Activated CD4-positive, alpha-beta T cell treated with anti-CD3 and anti-CD28 coated beads for 4 hours (primary cell): ENCODE data around the gene MYO18B.
"Not testable (repeated sequence)": the region's sequence is repeated elsewhere in the genome, so short reads cannot be mapped to it uniquely, and the experiment has no call there.

Experiments used
- DNase-seq, 2 donors: peaks; one replicate each; pipeline ENCODE4 v3.0.0-alpha.2; 2020

The MYO18B gene, protein sequence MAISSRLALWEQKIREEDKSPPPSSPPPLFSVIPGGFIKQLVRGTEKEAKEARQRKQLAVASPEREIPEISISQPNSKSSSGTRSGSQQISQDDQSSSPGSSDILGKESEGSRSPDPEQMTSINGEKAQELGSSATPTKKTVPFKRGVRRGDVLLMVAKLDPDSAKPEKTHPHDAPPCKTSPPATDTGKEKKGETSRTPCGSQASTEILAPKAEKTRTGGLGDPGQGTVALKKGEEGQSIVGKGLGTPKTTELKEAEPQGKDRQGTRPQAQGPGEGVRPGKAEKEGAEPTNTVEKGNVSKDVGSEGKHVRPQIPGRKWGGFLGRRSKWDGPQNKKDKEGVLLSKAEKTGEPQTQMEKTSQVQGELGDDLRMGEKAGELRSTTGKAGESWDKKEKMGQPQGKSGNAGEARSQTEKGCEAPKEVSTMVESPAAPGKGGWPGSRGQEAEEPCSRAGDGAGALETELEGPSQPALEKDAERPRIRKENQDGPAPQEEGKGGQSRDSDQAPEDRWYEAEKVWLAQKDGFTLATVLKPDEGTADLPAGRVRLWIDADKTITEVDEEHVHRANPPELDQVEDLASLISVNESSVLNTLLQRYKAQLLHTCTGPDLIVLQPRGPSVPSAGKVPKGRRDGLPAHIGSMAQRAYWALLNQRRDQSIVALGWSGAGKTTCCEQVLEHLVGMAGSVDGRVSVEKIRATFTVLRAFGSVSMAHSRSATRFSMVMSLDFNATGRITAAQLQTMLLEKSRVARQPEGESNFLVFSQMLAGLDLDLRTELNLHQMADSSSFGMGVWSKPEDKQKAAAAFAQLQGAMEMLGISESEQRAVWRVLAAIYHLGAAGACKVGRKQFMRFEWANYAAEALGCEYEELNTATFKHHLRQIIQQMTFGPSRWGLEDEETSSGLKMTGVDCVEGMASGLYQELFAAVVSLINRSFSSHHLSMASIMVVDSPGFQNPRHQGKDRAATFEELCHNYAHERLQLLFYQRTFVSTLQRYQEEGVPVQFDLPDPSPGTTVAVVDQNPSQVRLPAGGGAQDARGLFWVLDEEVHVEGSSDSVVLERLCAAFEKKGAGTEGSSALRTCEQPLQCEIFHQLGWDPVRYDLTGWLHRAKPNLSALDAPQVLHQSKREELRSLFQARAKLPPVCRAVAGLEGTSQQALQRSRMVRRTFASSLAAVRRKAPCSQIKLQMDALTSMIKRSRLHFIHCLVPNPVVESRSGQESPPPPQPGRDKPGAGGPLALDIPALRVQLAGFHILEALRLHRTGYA (N-terminal part only)

DNA sequence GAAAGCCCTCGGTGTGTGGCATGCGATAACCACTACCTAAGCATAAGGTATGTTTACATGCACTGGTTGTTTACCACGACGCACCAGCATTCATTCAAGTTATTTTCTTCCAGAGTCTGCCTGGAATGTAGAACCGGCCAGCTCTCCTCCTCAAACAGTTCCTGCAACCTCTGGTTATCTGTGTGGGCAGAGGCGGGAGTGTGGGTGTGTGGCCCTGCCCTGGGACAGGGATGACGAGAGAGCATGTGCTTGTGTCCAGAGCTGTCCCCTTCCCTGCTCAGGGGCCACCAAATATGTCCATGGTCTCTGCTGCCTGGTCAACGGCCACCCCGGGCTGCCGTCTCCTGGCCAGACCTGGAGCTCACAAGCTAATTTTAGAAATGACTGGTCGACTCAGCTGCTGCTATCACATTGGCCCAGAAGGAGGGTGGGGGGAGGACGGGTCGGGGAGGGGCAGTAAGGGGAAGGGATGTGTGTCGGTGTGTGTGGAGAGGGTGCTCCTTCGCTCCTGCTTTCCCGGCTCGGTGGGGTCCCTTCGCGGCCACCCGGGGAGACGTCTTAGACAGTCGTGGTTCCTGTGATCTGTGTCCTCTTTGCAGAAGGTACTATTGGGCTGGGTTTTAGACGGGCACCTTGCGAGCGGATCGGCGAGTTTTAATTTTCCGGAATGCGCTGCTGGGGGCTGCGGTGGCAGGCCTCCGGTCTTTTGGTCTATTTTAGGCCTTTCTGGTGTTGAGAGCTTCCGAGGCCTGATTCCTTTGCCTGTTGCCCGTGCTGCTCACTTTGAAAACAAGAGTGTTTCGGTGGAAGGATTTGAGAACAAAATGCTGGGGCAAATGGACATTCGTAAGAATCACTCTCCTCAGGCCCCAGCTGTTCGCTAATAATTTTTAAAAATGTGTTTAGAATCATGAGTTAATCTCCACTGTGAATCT, at the start of gene MYO18B:
MYO18B (plus strand) TSS at position 497 of the 935 bp plus-strand sequence. CDS start 18,905 bp downstream, outside the sequence.
- DNase-seq: no peak

GRCh38 chr22:25692397-25693267, 49.4 kb upstream of the MYO18B start:
- DNase-seq: no peak

DNA sequence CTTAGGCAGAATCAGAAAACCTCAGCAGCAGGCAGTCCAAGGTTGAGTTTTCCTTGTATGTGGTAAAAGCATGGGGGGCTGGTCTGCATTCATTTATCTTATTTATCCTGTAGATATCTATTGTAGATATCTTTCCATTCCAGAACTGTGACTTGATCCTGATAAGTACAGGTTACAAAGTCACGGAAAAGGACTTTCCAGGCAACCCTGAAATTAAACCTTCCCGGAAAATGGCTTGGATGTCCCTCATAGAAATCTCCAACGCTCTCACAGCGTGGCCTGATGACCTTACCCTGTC, 48.8 kb upstream of the MYO18B start:
- DNase-seq: no peak

- DNase-seq: no peak
Measured at GRCh38 chr22:25694196-25694907, 47.6 kb upstream of the MYO18B start.

GRCh38 chr22:25695146-25695545, 46.8 kb upstream of the MYO18B start:
- no peak for DNase-seq

DNA sequence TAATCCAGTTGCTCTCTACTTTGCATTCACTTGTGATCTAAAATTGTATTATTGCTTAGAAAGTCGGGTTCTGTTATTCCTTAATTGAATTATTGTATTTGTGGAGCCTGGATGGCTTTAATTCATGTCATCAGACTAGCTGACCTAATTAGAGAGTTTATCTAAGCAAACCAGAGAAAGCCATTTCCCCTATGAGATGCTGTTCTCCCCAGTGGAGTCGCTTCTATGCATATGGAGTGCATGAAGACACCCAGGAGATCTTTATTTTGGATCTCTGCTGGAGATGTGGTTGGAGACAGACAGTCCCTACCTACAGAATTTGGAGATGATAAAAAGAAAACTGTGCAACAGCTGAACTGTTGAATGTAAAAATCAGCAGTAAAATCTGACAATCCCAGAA, 45.2 kb upstream of the MYO18B start:
- DNase-seq: no peak

GRCh38 chr22:25697181-25697664, 44.8 kb upstream of the MYO18B start:
- DNase-seq: no peak

DNA sequence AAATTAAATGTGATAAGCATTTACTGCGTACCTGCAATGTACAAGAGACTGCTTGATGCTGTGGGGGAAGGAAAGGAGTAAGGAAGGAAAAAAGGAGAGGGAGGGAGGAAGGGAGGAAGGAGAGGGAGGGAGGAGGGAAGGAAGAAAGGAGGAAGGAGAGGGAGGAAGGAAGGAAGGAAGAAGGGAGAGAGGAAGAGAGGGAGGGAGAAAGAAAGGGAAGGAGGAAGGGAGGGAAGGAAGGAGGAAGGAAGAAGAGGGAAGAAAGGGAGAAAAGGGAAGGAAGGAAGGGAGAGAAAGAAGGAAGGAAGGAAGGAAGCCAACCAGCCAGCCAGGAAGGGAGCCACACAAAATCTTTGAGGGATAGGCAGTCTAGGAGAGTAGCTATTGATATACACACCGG, 44.0 kb upstream of the MYO18B start:
- no peak for DNase-seq

DNA sequence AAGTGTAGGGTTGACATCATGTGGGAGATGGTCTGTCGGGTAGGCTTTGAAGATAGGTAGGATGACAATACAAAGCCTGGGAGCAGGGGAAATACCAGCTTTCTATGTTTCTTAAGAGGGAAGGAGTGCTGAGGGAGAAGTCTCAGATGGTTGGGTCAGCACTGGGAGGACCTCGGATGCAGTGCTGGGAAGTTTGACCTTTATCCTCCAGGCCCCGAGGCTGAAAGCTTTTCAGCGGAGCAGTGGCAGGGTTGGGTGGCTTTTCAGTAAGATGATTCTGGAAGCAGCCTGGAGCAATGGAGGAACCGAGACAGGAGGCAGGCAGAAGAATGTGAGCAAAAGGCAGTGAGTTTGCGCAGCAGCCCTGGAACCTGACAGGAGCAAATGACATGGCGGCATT, 43.5 kb upstream of the MYO18B start:
- DNase-seq: no peak

GRCh38 chr22:25698978-25699377, 43.0 kb upstream of the MYO18B start:
- no peak for DNase-seq

DNA sequence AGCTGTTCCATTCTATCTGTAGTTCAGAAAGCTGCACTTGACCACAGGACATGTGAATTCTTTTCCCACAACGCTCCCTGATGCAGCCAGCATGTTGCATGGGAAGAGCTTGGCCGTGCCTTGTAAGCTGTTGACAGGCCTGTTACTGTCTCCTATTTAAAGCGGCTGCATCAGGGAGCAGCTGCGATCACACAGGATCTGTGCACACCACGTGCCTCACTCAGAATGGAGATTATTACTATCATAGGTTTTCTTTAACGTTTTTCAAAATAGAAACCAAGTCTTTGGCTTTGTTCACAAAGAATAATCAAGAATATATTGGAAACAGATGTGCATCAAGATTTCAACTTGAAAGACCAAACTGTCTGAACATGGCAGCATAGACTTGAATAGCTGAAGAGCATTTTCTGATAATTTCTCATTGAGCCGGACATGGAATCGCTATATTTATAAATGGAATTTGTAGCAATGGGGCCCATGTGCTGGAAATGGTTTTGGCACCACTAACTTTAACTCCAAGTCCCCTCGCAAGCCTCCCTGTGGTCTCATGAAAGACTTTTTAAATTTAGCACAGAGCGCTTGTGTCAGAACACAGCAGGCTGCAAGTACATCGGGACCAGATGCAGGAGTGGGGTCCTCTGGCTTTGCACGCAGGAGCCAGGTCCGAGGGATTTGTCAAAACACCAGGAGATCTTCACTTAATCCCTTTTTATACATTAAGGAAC, 40.8 kb upstream of the MYO18B start:
- no peak for DNase-seq

- DNase-seq: no peak
Measured at GRCh38 chr22:25702040-25702439, 39.9 kb upstream of the MYO18B start.

DNA sequence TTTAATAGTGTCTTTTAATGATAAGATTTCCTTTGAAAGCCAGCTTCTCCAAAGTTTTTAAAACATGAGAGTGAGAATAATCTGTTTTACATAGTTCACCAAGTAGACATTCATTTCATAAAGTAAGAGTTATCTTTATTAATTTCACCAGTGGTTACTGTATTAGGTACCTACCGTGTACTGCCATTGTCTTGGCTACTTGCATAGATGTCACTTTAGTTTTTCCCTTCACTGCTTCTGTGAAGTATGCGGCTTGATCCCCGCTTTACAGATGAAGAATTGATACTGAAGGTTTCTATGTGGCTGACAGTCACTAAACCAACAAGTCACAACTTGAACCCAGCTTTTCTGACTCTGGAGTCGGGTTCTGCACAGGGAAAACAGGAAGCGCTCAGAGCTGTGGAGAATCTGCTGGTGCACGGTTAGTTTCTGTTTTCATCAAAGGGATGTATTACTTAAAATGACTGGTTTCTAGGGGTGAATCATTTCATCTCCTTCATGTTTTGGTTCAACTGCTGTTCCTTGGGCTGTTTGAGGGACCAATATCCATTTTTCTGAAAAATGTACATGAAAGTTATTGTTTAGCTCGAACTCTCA, 39.3 kb upstream of the MYO18B start:
- DNase-seq: no peak

- DNase-seq: no peak
Measured at GRCh38 chr22:25704701-25705100, 37.3 kb upstream of the MYO18B start.

DNA sequence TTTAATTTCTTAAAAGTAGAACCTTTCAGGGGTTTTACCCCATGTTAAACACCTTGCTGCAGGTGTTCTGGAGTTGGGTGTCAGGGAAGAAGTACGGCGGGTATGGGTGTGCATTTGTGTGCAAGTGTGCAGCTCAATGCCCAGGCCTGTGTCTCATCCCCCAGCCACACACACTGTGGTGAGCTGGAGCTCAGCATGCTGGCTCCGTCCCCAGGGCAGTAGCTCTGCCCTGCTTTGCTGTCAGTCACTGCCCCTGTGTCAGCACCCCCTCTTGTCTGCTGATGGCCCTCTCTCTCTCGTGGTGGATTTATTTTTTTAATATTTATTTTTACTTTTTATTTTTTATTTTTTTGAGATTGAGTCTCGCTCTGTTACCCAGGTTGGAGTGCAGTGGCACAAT, 35.8 kb upstream of the MYO18B start:
- DNase-seq: no peak

DNA sequence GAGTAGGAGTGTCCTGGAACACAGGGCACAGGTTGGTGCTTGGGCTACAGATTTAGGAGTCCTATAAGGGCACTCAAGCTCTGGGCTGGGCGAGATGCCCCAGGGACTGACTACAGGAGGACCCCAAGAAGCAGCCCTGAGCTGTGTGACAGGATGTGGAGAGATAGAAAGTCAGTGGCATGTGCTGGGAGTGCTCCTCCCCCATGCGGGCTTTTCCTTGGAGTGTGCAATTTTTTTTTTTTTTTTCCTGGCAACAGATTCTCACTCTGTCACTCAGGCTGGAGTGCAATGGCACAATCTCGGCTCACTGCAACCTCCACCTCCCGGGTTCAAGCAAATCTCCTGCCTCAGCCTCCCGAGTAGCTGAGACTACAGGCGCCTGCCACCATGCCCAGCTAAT, 33.6 kb upstream of the MYO18B start:
- not testable (repeated sequence) for DNase-seq

- DNase-seq: no peak
Measured at GRCh38 chr22:25709758-25710157, 32.2 kb upstream of the MYO18B start.

DNA sequence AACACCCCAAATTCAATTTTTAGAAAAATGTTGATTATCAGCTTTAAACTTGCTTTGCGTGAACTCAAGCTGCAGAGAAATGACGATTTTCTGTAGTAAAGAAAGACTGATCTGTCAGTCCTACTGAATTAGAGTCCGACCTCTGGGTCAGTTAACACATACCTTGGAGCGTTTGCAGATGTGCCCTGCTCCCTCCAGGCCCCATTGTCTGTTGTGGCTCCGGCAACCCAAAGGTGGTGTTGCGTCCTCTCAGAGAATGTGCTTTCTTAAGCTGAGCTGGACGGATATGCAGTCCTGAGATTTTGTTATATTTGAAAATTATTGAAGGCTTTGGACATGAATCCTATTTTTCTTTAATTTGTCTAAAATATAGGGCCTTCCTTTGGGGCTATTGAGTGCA, 31.5 kb upstream of the MYO18B start:
- DNase-seq: no peak

GRCh38 chr22:25711491-25711890, 30.5 kb upstream of the MYO18B start:
- no peak for DNase-seq
